Measurements from ENCODE around the gene PPP2CA.

GRCh38 chr5:134227776-134228175 is 1.9 kb upstream of the PPP2CA start:
- TF ChIP-seq JAZF1 (CRISPR knock-in tag; IDR thresholded peaks at IDR 0.05) (no peak), TP53 (CRISPR knock-in tag; IDR thresholded peaks at IDR 0.05) (no peak), HMGXB4 (CRISPR knock-in tag; IDR thresholded peaks at IDR 0.05) (no peak), CTCF (IDR thresholded peaks at IDR 0.05) (no peak), AFF4 (CRISPR knock-in tag; IDR thresholded peaks at IDR 0.05; ENCODE audit: borderline replicate concordance) (no peak), ZNF138 (CRISPR knock-in tag; conservative IDR thresholded peaks at IDR 0.05) (no peak), NR1H2 (CRISPR knock-in tag; IDR thresholded peaks at IDR 0.05) (no peak), ZNF219 (CRISPR knock-in tag; IDR thresholded peaks at IDR 0.05; ENCODE audit: borderline replicate concordance) (no peak), CREB1 (CRISPR knock-in tag; IDR thresholded peaks at IDR 0.05) (no peak), NFE2L1 (CRISPR knock-in tag; IDR thresholded peaks at IDR 0.05) (no peak), USF1 (CRISPR knock-in tag; IDR thresholded peaks at IDR 0.05) (no peak), MAX (CRISPR knock-in tag; IDR thresholded peaks at IDR 0.05) (no peak), FOXK1 (CRISPR knock-in tag; IDR thresholded peaks at IDR 0.05) (no peak), SMAD4 (CRISPR knock-in tag; IDR thresholded peaks at IDR 0.05) (no peak)

Data from WTC11 (cell line).